AG09319 (cell line): ENCODE data around the gene DCLRE1C.

ENCODE experiments used
- DNase-seq: peaks from one replicate; pipeline ENCODE4 v3.0.0-alpha.2; 2010; ENCODE audit warnings: low read depth; ENCODE audit errors: extremely low read depth
- TF ChIP-seq, protein P1 (sequence below): IDR thresholded peaks from 2 replicates; pipeline ENCODE4 v1.5.1; 2011; ENCODE audit warnings: low read depth, mild to moderate bottlenecking, inconsistent platforms, low read length, moderate library complexity

Gene DCLRE1C

DNA sequence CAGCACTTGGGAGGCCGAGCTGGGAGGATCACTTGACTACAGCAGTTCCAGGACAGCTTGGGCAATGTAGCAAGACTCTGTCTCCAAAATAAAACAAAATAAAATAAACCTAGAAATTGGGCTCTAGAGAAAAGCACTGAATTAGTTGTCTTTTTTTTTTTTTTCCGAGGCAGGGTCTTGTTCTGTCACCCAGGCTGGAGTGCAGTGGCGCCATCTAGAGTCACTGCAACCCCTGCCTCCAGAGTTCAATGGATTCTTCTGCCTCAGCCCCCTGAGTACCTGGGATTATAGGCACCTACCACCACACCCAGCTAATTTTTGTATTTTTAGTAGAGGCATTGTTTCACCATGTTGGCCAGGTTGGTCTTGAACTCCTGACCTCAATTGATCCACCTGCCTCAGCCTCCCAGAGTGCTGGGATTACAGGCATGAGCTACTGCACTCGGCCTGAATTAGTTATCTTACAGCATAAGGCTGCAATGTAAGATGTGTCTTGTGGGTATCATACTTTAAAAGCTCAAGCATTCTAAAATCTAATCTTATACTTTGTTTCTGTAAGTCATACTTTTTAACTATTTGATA, 18.1 kb upstream of the DCLRE1C start:
- DNase-seq, result no peak
- TF ChIP-seq, protein P1, sequence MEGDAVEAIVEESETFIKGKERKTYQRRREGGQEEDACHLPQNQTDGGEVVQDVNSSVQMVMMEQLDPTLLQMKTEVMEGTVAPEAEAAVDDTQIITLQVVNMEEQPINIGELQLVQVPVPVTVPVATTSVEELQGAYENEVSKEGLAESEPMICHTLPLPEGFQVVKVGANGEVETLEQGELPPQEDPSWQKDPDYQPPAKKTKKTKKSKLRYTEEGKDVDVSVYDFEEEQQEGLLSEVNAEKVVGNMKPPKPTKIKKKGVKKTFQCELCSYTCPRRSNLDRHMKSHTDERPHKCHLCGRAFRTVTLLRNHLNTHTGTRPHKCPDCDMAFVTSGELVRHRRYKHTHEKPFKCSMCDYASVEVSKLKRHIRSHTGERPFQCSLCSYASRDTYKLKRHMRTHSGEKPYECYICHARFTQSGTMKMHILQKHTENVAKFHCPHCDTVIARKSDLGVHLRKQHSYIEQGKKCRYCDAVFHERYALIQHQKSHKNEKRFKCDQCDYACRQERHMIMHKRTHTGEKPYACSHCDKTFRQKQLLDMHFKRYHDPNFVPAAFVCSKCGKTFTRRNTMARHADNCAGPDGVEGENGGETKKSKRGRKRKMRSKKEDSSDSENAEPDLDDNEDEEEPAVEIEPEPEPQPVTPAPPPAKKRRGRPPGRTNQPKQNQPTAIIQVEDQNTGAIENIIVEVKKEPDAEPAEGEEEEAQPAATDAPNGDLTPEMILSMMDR, result peak; percentile 52

- DNase-seq, result no peak
- TF ChIP-seq, protein P1, result no peak
These were observed 14.0 kb upstream of the DCLRE1C start for GRCh38 chr10:14967897-14968296.

GRCh38 chr10:14959221-14960057, 5.5 kb upstream of the DCLRE1C start, which contains the start of gene MEIG1:
MEIG1 (plus strand) TSS chr10:14959388; CDS start chr10:14966469, 7,081 bp downstream.
- TF ChIP-seq, protein P1, result no peak
- peak; percentile 83 for DNase-seq

DNA sequence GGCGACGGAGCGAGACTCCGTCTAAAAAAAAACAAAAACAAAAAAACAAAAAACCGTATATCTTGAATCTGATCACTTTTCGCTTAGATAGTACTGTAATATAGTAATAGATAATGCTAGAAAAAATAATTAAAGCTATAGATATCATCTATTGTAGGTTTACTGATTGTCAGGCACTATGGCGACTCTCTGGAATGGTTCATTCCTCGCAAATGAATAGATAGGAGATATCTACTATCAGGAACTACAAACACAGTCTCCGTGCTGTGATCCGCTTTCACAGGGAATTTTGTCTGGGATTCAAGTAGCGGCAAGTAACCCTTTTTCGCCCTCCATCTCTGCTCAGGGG, 5.0 kb upstream of the DCLRE1C start:
- no peak for DNase-seq

DNA sequence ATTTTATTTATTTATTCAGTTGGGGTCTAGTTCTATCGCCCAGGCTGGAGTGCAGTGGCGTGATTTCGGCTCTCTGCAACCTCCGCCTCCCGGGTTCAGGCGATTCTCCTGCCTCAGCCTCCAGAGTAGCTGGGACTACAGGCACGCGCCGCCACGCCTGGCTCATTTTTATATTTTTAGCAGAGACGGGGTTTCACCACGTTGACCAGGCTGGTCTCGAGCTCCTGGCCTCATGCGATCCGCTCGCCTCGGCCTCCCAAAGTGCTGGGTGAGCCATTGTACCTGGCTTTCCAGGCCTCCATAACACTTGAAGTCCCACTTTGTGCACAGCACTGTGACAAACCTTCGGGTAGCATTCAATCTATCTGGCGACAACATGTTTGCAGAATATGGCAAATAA, 1.0 kb upstream of the DCLRE1C start:
- DNase-seq, result no peak
- TF ChIP-seq, protein P1, result no peak

More for the DNA sequence above, 5.0 kb upstream of the DCLRE1C start:
- TF ChIP-seq, protein P1, result no peak

DNA sequence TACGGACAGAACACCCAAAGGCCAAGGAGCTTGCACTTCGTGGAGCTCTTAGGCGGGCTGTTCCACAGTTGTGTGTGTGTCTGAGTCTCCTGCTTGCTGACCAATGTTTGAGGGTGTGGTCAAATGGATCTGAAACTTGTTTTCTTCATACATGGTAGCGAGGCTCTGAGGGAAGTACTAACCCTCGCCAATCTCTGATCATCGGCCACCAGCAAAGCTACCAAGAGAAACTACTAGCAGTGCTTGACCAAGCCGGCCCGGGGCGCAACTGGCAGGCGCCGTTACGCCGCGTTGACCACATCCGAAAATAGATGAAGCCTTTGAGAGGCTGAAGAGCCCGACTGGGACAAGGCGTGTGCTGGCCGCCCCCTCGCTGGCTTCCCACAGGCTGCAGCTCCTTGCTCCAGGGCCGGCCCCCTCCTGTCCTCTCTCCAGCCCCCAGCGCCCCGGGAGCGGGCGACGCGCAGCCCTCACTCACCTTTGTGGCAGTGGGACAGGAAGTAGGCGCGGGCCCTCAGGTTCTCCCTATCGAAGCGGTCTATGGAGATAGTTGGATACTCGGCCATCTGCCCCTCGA, 384 bp downstream of the DCLRE1C start:
- TF ChIP-seq, protein P1, result peak; percentile 21
- peak; percentile 18 for DNase-seq
